ENCODE measurements around the gene EP400. TPM values are rescaled to one million over a fixed set of nuclear protein-coding genes. Genes with fewer than 3 reads are reported as not detected.
"Not testable (repeated sequence)": the region's sequence is repeated elsewhere in the genome, so short reads cannot be mapped to it uniquely, and the experiment has no call there.

EP400 gene
- total and polyA plus RNA-seq, 9 donors: 19.6 to 60.7 (median 44.0) TPM

DNA sequence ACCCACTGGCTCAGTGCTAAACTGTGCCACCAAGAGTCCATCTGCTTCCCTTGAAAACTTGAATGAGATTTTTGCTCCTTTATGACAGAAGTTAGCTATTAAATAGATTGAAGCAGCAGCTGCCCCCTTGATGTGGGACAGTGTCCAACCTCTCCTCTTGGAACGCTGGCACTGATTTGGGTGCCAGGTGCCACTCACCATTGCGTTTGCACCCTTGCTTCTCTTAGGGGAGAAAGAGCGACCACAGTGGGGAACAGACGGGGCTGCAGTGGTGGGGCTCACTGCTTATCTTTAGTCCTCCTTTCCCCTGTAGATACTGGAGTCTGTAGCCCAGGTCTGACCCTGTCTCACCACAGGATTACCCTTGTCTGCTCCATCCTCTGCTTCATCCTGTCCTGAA lies 9.4 kb downstream of the EP400 start:
- DNase-seq: no peak
- Histone ChIP-seq H3K36me3 (no peaks in the 10 kb centered on the region), H3K9me3 (no peaks in the 10 kb centered on the region), H3K27me3 (no peaks in the 10 kb centered on the region), H3K27ac (no peak overlapping the region), H3K4me1 (ENCODE audit: insufficient read depth) (peaks cover 21% of the 10 kb centered on the region), H3K4me3 (no peak overlapping the region)
- intact Hi-C loops (cut with DNase I): no loop called here
- no peak for TF ChIP-seq EP300 (IDR thresholded peaks at IDR 0.05)
- TF ChIP-seq, protein P1, sequence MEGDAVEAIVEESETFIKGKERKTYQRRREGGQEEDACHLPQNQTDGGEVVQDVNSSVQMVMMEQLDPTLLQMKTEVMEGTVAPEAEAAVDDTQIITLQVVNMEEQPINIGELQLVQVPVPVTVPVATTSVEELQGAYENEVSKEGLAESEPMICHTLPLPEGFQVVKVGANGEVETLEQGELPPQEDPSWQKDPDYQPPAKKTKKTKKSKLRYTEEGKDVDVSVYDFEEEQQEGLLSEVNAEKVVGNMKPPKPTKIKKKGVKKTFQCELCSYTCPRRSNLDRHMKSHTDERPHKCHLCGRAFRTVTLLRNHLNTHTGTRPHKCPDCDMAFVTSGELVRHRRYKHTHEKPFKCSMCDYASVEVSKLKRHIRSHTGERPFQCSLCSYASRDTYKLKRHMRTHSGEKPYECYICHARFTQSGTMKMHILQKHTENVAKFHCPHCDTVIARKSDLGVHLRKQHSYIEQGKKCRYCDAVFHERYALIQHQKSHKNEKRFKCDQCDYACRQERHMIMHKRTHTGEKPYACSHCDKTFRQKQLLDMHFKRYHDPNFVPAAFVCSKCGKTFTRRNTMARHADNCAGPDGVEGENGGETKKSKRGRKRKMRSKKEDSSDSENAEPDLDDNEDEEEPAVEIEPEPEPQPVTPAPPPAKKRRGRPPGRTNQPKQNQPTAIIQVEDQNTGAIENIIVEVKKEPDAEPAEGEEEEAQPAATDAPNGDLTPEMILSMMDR (IDR thresholded peaks at IDR 0.05): no peak
- no peak for TF ChIP-seq POLR2A (IDR thresholded peaks at IDR 0.05)
- 70 to 77% (median 76%) methylated on average over 4 of the region's 4 CpGs for WGBS, 3 donors

- WGBS, 3 donors: 22 to 34% (median 22%) methylated on average over 16 of the region's 16 CpGs
- no peaks in the 10 kb centered on the region for H3K9me3 ChIP-seq
- intact Hi-C loops (cut with DNase I): no loop called here
- H3K27ac ChIP-seq: no peak overlapping the region
- no peaks in the 10 kb centered on the region for H3K27me3 ChIP-seq
- TF ChIP-seq POLR2A (IDR thresholded peaks at IDR 0.05) (no peak), EP300 (IDR thresholded peaks at IDR 0.05) (no peak)
- TF ChIP-seq, protein P1 (IDR thresholded peaks at IDR 0.05): no peak
- H3K4me1 ChIP-seq (ENCODE audit: insufficient read depth): peaks cover 17% of the 10 kb centered on the region
- no peaks in the 10 kb centered on the region for H3K36me3 ChIP-seq
- H3K4me3 ChIP-seq: no peak overlapping the region
- DNase-seq: peak in 3 of 5 donors; percentile 39 to 59 (median 51)
Measured at GRCh38 chr12:131959641-131960589, 10.2 kb downstream of the EP400 start.

- intact Hi-C loops (cut with DNase I); H3K4me3 ChIP-seq; H3K27ac ChIP-seq; H3K9me3 ChIP-seq; H3K36me3 ChIP-seq; H3K27me3 ChIP-seq; DNase-seq: not testable (repeated sequence)
- WGBS, 3 donors: 81 to 85% (median 82%) methylated on average over 19 to 22 of the region's 30 CpGs
- H3K4me1 ChIP-seq (ENCODE audit: insufficient read depth): peaks cover 17% of the 10 kb centered on the region
Measured at GRCh38 chr12:131960590-131961325, 11.0 kb downstream of the EP400 start.

DNA sequence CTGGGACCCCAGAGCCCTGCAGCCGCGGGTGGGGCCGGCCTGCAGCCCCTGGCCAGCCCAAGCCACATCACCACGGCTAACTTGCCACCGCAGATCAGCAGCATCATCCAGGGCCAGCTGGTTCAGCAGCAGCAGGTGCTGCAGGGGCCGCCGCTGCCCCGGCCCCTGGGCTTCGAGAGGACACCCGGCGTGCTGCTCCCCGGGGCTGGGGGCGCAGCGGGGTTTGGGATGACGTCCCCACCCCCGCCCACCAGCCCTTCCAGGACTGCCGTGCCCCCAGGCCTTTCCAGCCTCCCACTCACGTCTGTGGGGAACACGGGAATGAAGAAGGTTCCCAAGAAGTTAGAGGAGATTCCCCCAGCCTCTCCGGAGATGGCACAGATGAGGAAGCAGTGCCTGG lies 11.6 kb downstream of the EP400 start:
- intact Hi-C loops (cut with DNase I); H3K9me3 ChIP-seq; H3K36me3 ChIP-seq; H3K27ac ChIP-seq; DNase-seq; H3K4me3 ChIP-seq; H3K27me3 ChIP-seq: not testable (repeated sequence)
- H3K4me1 ChIP-seq (ENCODE audit: insufficient read depth): peaks cover 17% of the 10 kb centered on the region
- 70 to 88% methylated on average over 1 to 4 of the region's 20 CpGs; no CpG with 5 or more reads in 1 of the 3 donors for WGBS, 3 donors

DNA sequence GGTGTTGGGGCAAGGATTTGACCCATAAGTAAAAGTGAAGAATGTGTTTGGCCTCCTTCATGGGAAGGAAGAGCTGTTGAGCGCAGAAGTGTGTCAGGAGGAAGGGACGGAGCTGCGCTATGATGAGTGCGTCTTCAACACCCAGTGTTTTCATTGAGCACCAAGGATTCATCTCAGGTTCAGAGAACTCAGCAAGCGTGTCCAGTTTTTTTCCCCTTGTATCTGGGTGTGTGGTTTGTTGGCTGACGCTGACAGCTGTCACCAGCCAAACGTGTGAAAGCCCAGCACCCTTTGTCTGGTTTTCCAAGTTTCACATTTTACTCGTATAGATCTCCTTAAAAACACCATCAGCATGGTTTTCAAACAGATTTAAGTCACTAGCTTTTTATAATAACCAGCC lies 12.3 kb downstream of the EP400 start:
- intact Hi-C loops (cut with DNase I): no loop called here
- DNase-seq: no peak
- Histone ChIP-seq H3K36me3 (no peaks in the 10 kb centered on the region), H3K27me3 (no peaks in the 10 kb centered on the region), H3K9me3 (no peaks in the 10 kb centered on the region), H3K4me3 (no peak overlapping the region), H3K4me1 (ENCODE audit: insufficient read depth) (peaks cover 17% of the 10 kb centered on the region), H3K27ac (no peak overlapping the region)
- 85 to 88% (median 87%) methylated on average over 8 of the region's 8 CpGs for WGBS, 3 donors
- no peak for TF ChIP-seq EP300 (IDR thresholded peaks at IDR 0.05)
- no peak for TF ChIP-seq POLR2A (IDR thresholded peaks at IDR 0.05)
